ENCODE measurements around the gene TCF4.

The TCF4 gene

GRCh38 chr18:55334875-55335274, 253.1 kb downstream of the TCF4 start:
- Histone ChIP-seq H3K27me3 (ENCODE audit: control insufficient read depth, insufficient read depth, low read length) (no peaks in the 10 kb centered on the region), H3K9me3 (ENCODE audit: control insufficient read depth, insufficient read depth, low read depth, low read length) (no peaks in the 10 kb centered on the region), H3K4me3 (ENCODE audit: low read depth, low read length) (no peak overlapping the region), H3K27ac (ENCODE audit: low read depth, low read length) (no peak overlapping the region), H3K9ac (ENCODE audit: low read length) (no peak overlapping the region), H3K36me3 (ENCODE audit: control insufficient read depth, insufficient read depth, low read length) (no peaks in the 10 kb centered on the region), H3K4me1 (ENCODE audit: control insufficient read depth, insufficient read depth, low read length) (peaks cover 25% of the 10 kb centered on the region)

- Histone ChIP-seq H3K9me3 (ENCODE audit: control insufficient read depth, insufficient read depth, low read depth, low read length) (no peaks in the 10 kb centered on the region), H3K27me3 (ENCODE audit: control insufficient read depth, insufficient read depth, low read length) (no peaks in the 10 kb centered on the region), H3K9ac (ENCODE audit: low read length) (no peak overlapping the region), H3K27ac (ENCODE audit: low read depth, low read length) (no peak overlapping the region), H3K4me3 (ENCODE audit: low read depth, low read length) (no peak overlapping the region), H3K4me1 (ENCODE audit: control insufficient read depth, insufficient read depth, low read length) (no peaks in the 10 kb centered on the region), H3K36me3 (ENCODE audit: control insufficient read depth, insufficient read depth, low read length) (no peaks in the 10 kb centered on the region)
Observed at GRCh38 chr18:55331301-55331700, 256.7 kb downstream of the TCF4 start.

GRCh38 chr18:55328301-55328700, 259.7 kb downstream of the TCF4 start:
- no peaks in the 10 kb centered on the region for H3K9me3 ChIP-seq (ENCODE audit: control insufficient read depth, insufficient read depth, low read depth, low read length)
- H3K27me3 ChIP-seq (ENCODE audit: control insufficient read depth, insufficient read depth, low read length), result no peaks in the 10 kb centered on the region
- H3K27ac ChIP-seq (ENCODE audit: low read depth, low read length), result no peak overlapping the region
- H3K4me1 ChIP-seq (ENCODE audit: control insufficient read depth, insufficient read depth, low read length), result peaks cover 10% of the 10 kb centered on the region
- no peak overlapping the region for H3K4me3 ChIP-seq (ENCODE audit: low read depth, low read length)
- H3K9ac ChIP-seq (ENCODE audit: low read length), result no peak overlapping the region
- no peaks in the 10 kb centered on the region for H3K36me3 ChIP-seq (ENCODE audit: control insufficient read depth, insufficient read depth, low read length)

GRCh38 chr18:55327454-55327853, 260.5 kb downstream of the TCF4 start:
- H3K9me3 ChIP-seq (ENCODE audit: control insufficient read depth, insufficient read depth, low read depth, low read length), result no peaks in the 10 kb centered on the region
- no peaks in the 10 kb centered on the region for H3K27me3 ChIP-seq (ENCODE audit: control insufficient read depth, insufficient read depth, low read length)
- no peak overlapping the region for H3K9ac ChIP-seq (ENCODE audit: low read length)
- no peaks in the 10 kb centered on the region for H3K36me3 ChIP-seq (ENCODE audit: control insufficient read depth, insufficient read depth, low read length)
- no peak overlapping the region for H3K4me3 ChIP-seq (ENCODE audit: low read depth, low read length)
- H3K27ac ChIP-seq (ENCODE audit: low read depth, low read length), result no peak overlapping the region
- peaks cover 13% of the 10 kb centered on the region for H3K4me1 ChIP-seq (ENCODE audit: control insufficient read depth, insufficient read depth, low read length)

- H3K4me1 ChIP-seq (ENCODE audit: control insufficient read depth, insufficient read depth, low read length), result peaks cover 16% of the 10 kb centered on the region
- H3K9ac ChIP-seq (ENCODE audit: low read length), result no peak overlapping the region
- no peaks in the 10 kb centered on the region for H3K9me3 ChIP-seq (ENCODE audit: control insufficient read depth, insufficient read depth, low read depth, low read length)
- H3K4me3 ChIP-seq (ENCODE audit: low read depth, low read length), result no peak overlapping the region
- H3K27me3 ChIP-seq (ENCODE audit: control insufficient read depth, insufficient read depth, low read length), result no peaks in the 10 kb centered on the region
- H3K36me3 ChIP-seq (ENCODE audit: control insufficient read depth, insufficient read depth, low read length), result no peaks in the 10 kb centered on the region
- no peak overlapping the region for H3K27ac ChIP-seq (ENCODE audit: low read depth, low read length)
Observed at GRCh38 chr18:55326134-55326533, 261.9 kb downstream of the TCF4 start.

GRCh38 chr18:55324166-55324565, 263.8 kb downstream of the TCF4 start:
- H3K27ac ChIP-seq (ENCODE audit: low read depth, low read length), result no peak overlapping the region
- no peaks in the 10 kb centered on the region for H3K9me3 ChIP-seq (ENCODE audit: control insufficient read depth, insufficient read depth, low read depth, low read length)
- H3K27me3 ChIP-seq (ENCODE audit: control insufficient read depth, insufficient read depth, low read length), result no peaks in the 10 kb centered on the region
- H3K36me3 ChIP-seq (ENCODE audit: control insufficient read depth, insufficient read depth, low read length), result no peaks in the 10 kb centered on the region
- H3K4me1 ChIP-seq (ENCODE audit: control insufficient read depth, insufficient read depth, low read length), result peaks cover 21% of the 10 kb centered on the region
- H3K9ac ChIP-seq (ENCODE audit: low read length), result no peak overlapping the region
- no peak overlapping the region for H3K4me3 ChIP-seq (ENCODE audit: low read depth, low read length)

GRCh38 chr18:55323051-55323994, 264.7 kb downstream of the TCF4 start:
- no peak overlapping the region for H3K27ac ChIP-seq (ENCODE audit: low read depth, low read length)
- no peaks in the 10 kb centered on the region for H3K27me3 ChIP-seq (ENCODE audit: control insufficient read depth, insufficient read depth, low read length)
- H3K4me3 ChIP-seq (ENCODE audit: low read depth, low read length), result peak overlapping the region; percentile 75
- H3K36me3 ChIP-seq (ENCODE audit: control insufficient read depth, insufficient read depth, low read length), result no peaks in the 10 kb centered on the region
- no peaks in the 10 kb centered on the region for H3K9me3 ChIP-seq (ENCODE audit: control insufficient read depth, insufficient read depth, low read depth, low read length)
- H3K9ac ChIP-seq (ENCODE audit: low read length), result no peak overlapping the region
- peaks cover 21% of the 10 kb centered on the region for H3K4me1 ChIP-seq (ENCODE audit: control insufficient read depth, insufficient read depth, low read length)

GRCh38 chr18:55322178-55322735, 265.7 kb downstream of the TCF4 start:
- Histone ChIP-seq H3K9me3 (ENCODE audit: control insufficient read depth, insufficient read depth, low read depth, low read length) (no peaks in the 10 kb centered on the region), H3K4me1 (ENCODE audit: control insufficient read depth, insufficient read depth, low read length) (peaks cover 21% of the 10 kb centered on the region), H3K4me3 (ENCODE audit: low read depth, low read length) (peak overlapping the region; percentile 75), H3K36me3 (ENCODE audit: control insufficient read depth, insufficient read depth, low read length) (no peaks in the 10 kb centered on the region), H3K27me3 (ENCODE audit: control insufficient read depth, insufficient read depth, low read length) (no peaks in the 10 kb centered on the region), H3K27ac (ENCODE audit: low read depth, low read length) (no peak overlapping the region), H3K9ac (ENCODE audit: low read length) (peak overlapping the region; percentile 14)

GRCh38 chr18:55321265-55322177, 266.5 kb downstream of the TCF4 start:
- Histone ChIP-seq H3K27ac (ENCODE audit: low read depth, low read length) (no peak overlapping the region), H3K36me3 (ENCODE audit: control insufficient read depth, insufficient read depth, low read length) (no peaks in the 10 kb centered on the region), H3K9ac (ENCODE audit: low read length) (no peak overlapping the region), H3K9me3 (ENCODE audit: control insufficient read depth, insufficient read depth, low read depth, low read length) (no peaks in the 10 kb centered on the region), H3K4me3 (ENCODE audit: low read depth, low read length) (peak overlapping the region; percentile 75), H3K27me3 (ENCODE audit: control insufficient read depth, insufficient read depth, low read length) (no peaks in the 10 kb centered on the region), H3K4me1 (ENCODE audit: control insufficient read depth, insufficient read depth, low read length) (peaks cover 21% of the 10 kb centered on the region)

- peak overlapping the region; percentile 75 for H3K4me3 ChIP-seq (ENCODE audit: low read depth, low read length)
- H3K36me3 ChIP-seq (ENCODE audit: control insufficient read depth, insufficient read depth, low read length), result no peaks in the 10 kb centered on the region
- no peaks in the 10 kb centered on the region for H3K9me3 ChIP-seq (ENCODE audit: control insufficient read depth, insufficient read depth, low read depth, low read length)
- H3K9ac ChIP-seq (ENCODE audit: low read length), result no peak overlapping the region
- H3K4me1 ChIP-seq (ENCODE audit: control insufficient read depth, insufficient read depth, low read length), result peaks cover 24% of the 10 kb centered on the region
- H3K27ac ChIP-seq (ENCODE audit: low read depth, low read length), result no peak overlapping the region
- no peaks in the 10 kb centered on the region for H3K27me3 ChIP-seq (ENCODE audit: control insufficient read depth, insufficient read depth, low read length)
Observed at GRCh38 chr18:55320424-55321264, 267.3 kb downstream of the TCF4 start.

Measured in HUES6 (cell line).